ENCODE results near the gene YAE1.
A peak's percentile ranks its signal among the peaks of the same experiment; 100 is the strongest.

Gene YAE1

GRCh38 chr7:39608278-39608677, 42.1 kb downstream of the YAE1 start:
- no peak for DNase-seq (ENCODE audit: low read depth)

GRCh38 chr7:39609113-39609934, 43.1 kb downstream of the YAE1 start:
- peak; percentile 57 for DNase-seq (ENCODE audit: low read depth)

DNA sequence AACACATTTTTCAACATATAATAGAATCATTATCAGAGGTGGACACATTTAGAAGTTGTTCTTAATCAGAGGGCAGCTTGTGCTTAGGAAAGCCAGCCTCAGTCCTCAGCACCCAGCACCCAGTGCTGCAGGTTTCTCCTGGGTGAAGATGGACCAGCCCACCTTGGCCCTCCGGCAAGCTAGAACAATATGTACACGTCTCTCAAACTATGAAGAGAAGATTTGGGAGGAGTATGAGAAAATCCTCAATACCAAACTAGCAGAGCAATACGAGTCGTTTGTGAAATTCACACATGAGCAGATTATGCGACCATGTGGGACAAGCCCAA, 43.7 kb downstream of the YAE1 start:
- DNase-seq (ENCODE audit: low read depth): no peak

- DNase-seq (ENCODE audit: low read depth): no peak
These were observed 47.4 kb downstream of the YAE1 start for GRCh38 chr7:39613577-39613976.

DNA sequence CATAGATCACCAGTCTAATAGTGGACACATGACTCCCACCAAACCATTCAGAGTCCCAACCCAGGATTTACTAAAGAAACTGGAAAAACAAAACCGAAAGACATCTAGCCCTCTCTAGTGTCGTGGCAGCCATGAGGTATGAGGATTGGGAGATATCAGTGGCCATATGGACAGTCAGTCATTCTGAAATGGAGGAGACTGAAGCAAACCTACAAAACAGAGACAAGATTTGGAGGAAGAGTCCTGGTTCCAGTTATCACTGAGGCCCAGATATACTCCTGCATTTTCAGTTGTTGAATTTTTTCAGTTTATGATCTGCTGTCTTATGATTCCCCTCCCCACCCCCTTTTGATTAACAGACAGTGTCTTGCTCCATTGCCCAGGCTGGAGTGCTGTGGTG, 48.1 kb downstream of the YAE1 start:
- no peak for DNase-seq (ENCODE audit: low read depth)

- DNase-seq (ENCODE audit: low read depth): no peak
These were observed 49.3 kb downstream of the YAE1 start for GRCh38 chr7:39615350-39615975.

GRCh38 chr7:39616138-39616537, 49.9 kb downstream of the YAE1 start:
- no peak for DNase-seq (ENCODE audit: low read depth)

DNA sequence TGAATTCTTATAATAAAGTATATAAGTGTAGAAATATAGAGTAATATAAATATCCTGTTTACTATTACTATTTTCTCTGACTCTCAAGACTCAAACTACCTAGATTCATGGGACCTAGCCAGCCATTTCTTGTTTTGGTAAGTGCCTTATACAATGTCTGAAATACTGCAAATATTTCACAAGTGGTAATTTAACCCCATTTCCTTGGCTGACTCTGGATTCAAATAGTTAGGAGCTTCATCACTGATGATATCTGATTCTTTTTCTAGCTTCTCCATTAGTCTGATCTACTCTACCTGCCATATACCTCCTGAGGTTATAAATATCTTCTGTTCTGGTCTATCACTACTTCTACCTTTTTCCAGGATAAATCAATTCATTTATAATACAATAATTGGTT, 50.8 kb downstream of the YAE1 start:
- peak; percentile 62 for DNase-seq (ENCODE audit: low read depth)

DNA sequence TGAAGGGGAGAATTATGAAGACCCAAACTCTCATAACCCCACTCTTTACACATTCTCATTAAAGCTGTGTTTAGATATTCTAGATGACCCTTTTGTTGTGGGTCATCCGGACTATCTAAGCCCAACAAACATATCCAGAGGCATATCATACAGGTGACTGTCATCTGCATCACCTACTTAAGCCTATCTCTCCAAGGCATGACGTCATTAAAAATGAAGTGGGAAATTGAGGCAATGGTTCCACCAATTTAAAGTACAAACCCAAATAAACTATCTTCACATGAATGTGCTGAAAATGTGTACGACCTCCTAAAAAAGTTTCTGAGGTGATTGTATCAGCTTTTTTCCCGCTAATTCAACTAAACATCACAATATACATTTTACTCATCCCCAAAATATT, 52.7 kb downstream of the YAE1 start:
- no peak for DNase-seq (ENCODE audit: low read depth)

DNA sequence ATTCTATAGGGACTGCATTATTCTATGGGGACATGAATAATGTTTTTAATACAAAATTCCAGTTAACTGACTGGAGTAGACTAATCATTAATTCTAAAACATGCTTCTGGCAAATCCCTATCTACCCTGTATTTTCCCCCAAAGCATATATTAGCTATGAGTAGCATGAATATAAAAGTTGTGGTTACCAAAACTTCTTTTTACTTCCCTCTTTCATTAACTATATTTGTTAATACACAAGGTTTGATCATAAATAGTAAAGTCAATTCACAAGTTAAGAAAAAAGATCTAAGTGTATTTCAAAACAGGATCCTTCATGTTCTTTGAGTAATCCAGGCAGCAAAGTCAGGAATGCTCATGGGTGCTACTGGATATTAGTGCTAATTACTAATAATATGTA, 54.3 kb downstream of the YAE1 start:
- no peak for DNase-seq (ENCODE audit: low read depth)

DNA sequence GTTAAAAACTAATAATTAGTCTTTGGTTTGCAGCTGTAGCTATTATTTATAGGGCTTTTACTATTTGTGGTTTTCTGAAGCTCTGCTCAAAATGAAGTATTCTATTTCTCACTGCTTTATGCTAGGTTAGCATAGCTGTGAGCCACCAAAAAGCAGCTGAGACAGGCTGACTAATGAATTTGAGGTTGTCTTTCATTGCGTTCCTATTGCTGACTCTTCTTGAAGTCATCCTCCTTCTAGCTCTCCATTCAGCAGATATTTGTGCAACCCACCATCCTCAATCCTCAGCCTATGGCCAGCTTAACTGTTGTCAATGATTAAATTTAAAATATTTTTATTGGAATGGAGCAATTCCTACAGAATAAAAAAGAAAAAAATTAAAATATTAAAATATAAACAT, 55.1 kb downstream of the YAE1 start:
- peak; percentile 48 for DNase-seq (ENCODE audit: low read depth)

- DNase-seq (ENCODE audit: low read depth): no peak
These were observed 55.7 kb downstream of the YAE1 start for GRCh38 chr7:39621784-39622411.
